HG03045 (cell line): ENCODE data around the gene GNG14.
"Not testable (repeated sequence)": the region's sequence is repeated elsewhere in the genome, so short reads cannot be mapped to it uniquely, and the experiment has no call there.

ENCODE experiments used
- ATAC-seq: cut with Tn5 transposase; IDR thresholded peaks from one replicate; pipeline ENCODE4 v1.9.1; 2021; ENCODE audit warnings: mild to moderate bottlenecking, moderate library complexity; ENCODE audit not compliant: unreplicated experiment

GNG14 gene

GRCh38 chr19:12666265-12667048, 21.3 kb upstream of the GNG14 start, which contains the start of the genes MAN2B1 and WDR83:
TSS of gene MAN2B1 (minus strand) at chr19:12666742. CDS start at chr19:12666701, 41 bp downstream.
TSS of gene WDR83 (plus strand) at chr19:12666807. CDS start at chr19:12669791, 2,984 bp downstream.
- peak; percentile 43 for ATAC-seq

- ATAC-seq, result no peak
These were observed 20.0 kb upstream of the GNG14 start for GRCh38 chr19:12667731-12668302.

GRCh38 chr19:12668346-12668745, 19.5 kb upstream of the GNG14 start:
- ATAC-seq, result no peak

- ATAC-seq, result no peak
These were observed 18.9 kb upstream of the GNG14 start for GRCh38 chr19:12668932-12669269.

GRCh38 chr19:12669270-12670158, 18.3 kb upstream of the GNG14 start:
- ATAC-seq, result no peak

- ATAC-seq, result no peak
These were observed 17.5 kb upstream of the GNG14 start for GRCh38 chr19:12670159-12670928.

GRCh38 chr19:12672744-12673143, 15.1 kb upstream of the GNG14 start:
- ATAC-seq, result no peak

GRCh38 chr19:12675399-12675798, 12.4 kb upstream of the GNG14 start:
- no peak for ATAC-seq

- no peak for ATAC-seq
These were observed 11.9 kb upstream of the GNG14 start for GRCh38 chr19:12675940-12676339.

- ATAC-seq, result no peak
These were observed 11.4 kb upstream of the GNG14 start for GRCh38 chr19:12676384-12676792.

- no peak for ATAC-seq
These were observed 10.9 kb upstream of the GNG14 start for GRCh38 chr19:12676928-12677327.

- not testable (repeated sequence) for ATAC-seq
These were observed 9.8 kb upstream of the GNG14 start for GRCh38 chr19:12678039-12678438.

- no peak for ATAC-seq
These were observed 7.8 kb upstream of the GNG14 start for GRCh38 chr19:12680034-12680433.

- peak; percentile 66 for ATAC-seq
These were observed 6.5 kb upstream of the GNG14 start, which contains the start of gene DHPS for GRCh38 chr19:12681074-12681987. TSS of gene DHPS (minus strand) at chr19:12681880. CDS start at chr19:12681766, 114 bp downstream.

- ATAC-seq, result no peak
These were observed 2.0 kb upstream of the GNG14 start for GRCh38 chr19:12685831-12686230.

- no peak for ATAC-seq
These were observed 1.2 kb downstream of the GNG14 start for GRCh38 chr19:12689012-12689411.

GRCh38 chr19:12689581-12690216, 1.9 kb downstream of the GNG14 start:
- ATAC-seq, result no peak

GRCh38 chr19:12692960-12693359, 5.2 kb downstream of the GNG14 start:
- no peak for ATAC-seq

- no peak for ATAC-seq
These were observed 6.8 kb downstream of the GNG14 start for GRCh38 chr19:12694641-12695040.
